BJ (cell line): ENCODE results near the gene MRPL21. TPM values are rescaled to one million over a fixed set of nuclear protein-coding genes. Genes with fewer than 3 reads are reported as not detected.

Experiments
- CTCF ChIA-PET: fragments of 350-600 bp; formaldehyde crosslinking; extraction: SDS; loops from one replicate; lab custom pipeline; 2021; ENCODE audit warnings: antibody characterized with exemption, inconsistent platforms; lab: Yijun Ruan, JAX
- POLR2A ChIA-PET: fragments of 300-600 bp; sonication (Branson Sonifier 250); formaldehyde crosslinking; extraction: SDS; loops from one replicate; lab custom pipeline; 2021; ENCODE audit warnings: antibody characterized with exemption; lab: Charles Lee
- DNase-seq: peaks from one replicate; pipeline ENCODE4 v3.0.0-alpha.2; 2011; ENCODE audit warnings: low read depth
- H3K27me3 ChIP-seq: 2 replicates; pipeline ENCODE4 v1.6.0; 2011; ENCODE audit warnings: low read length; ENCODE audit not compliant: control insufficient read depth, insufficient read depth
- H3K36me3 ChIP-seq: 2 replicates; pipeline ENCODE4 v1.5.1; 2011; ENCODE audit warnings: low read length; ENCODE audit not compliant: control insufficient read depth, insufficient read depth
- H3K4me3 ChIP-seq: 2 replicates; pipeline ENCODE4 v1.5.1; 2011; ENCODE audit warnings: low read depth, mild to moderate bottlenecking, control low read depth, low read length
- CTCF ChIP-seq: IDR thresholded peaks from 2 replicates; pipeline ENCODE4 v1.5.1; 2011; ENCODE audit warnings: low read depth, mild to moderate bottlenecking, control low read depth, inconsistent platforms, low read length, moderate library complexity; ENCODE audit not compliant: insufficient read depth
- polyA plus RNA-seq: library from polyadenylated mRNA; depleted of rRNA; stranded (reverse); fragments of >200 nt; gene quantifications from 2 replicates; pipeline ENCODE4 v1.2.3, GENCODE V29; 2011

MRPL21 gene
- polyA plus RNA-seq, 1 experiment = 57.2 TPM

GRCh38 chr11:68941324-68942094, 37.9 kb upstream of the MRPL21 start:
- no peaks in the 10 kb centered on the region for H3K27me3 ChIP-seq
- no peak overlapping the region for H3K4me3 ChIP-seq
- no peak for TF ChIP-seq CTCF
- peaks cover 18% of the 10 kb centered on the region for H3K36me3 ChIP-seq
- no peak for DNase-seq
- CTCF ChIA-PET = interaction anchor here (0.6 to 1.8 kb wide), 3 partner anchors 13 to 915 kb away, joined by 3 read pairs; no protein-coding TSS in a partner anchor
- POLR2A ChIA-PET = no interaction called here

GRCh38 chr11:68940651-68941323, 37.2 kb upstream of the MRPL21 start:
- peaks cover 22% of the 10 kb centered on the region for H3K36me3 ChIP-seq
- DNase-seq = no peak
- no peak for TF ChIP-seq CTCF
- H3K4me3 ChIP-seq = no peak overlapping the region
- CTCF ChIA-PET = interaction anchor here (0.6 kb wide), 1 partner anchor 916 kb away, joined by 3 read pairs; no protein-coding TSS in a partner anchor
- POLR2A ChIA-PET = no interaction called here
- no peaks in the 10 kb centered on the region for H3K27me3 ChIP-seq

GRCh38 chr11:68939583-68940555, 36.2 kb upstream of the MRPL21 start:
- no peak for DNase-seq
- H3K27me3 ChIP-seq = no peaks in the 10 kb centered on the region
- ChIA-PET POLR2A (no interaction called here), CTCF (interaction anchor here (0.6 kb wide), 1 partner anchor 102 kb away, joined by 3 read pairs; no protein-coding TSS in a partner anchor)
- H3K4me3 ChIP-seq = no peak overlapping the region
- peaks cover 28% of the 10 kb centered on the region for H3K36me3 ChIP-seq
- TF ChIP-seq CTCF = no peak

- POLR2A ChIA-PET = no interaction called here
- DNase-seq = no peak
Measured at GRCh38 chr11:68938816-68939582, 35.4 kb upstream of the MRPL21 start.

More at GRCh38 chr11:68938816-68939582, 35.4 kb upstream of the MRPL21 start:
- Histone ChIP-seq H3K4me3 (no peak overlapping the region), H3K27me3 (no peaks in the 10 kb centered on the region), H3K36me3 (peaks cover 29% of the 10 kb centered on the region)
- CTCF ChIA-PET = interaction anchor here (0.6 to 1.1 kb wide), 2 partner anchors 49 to 101 kb away, joined by 3 read pairs; no protein-coding TSS in a partner anchor
- TF ChIP-seq CTCF = no peak
